ENCODE results near the gene ZNF774. TPM values are rescaled to one million over a fixed set of nuclear protein-coding genes. Genes with fewer than 3 reads are reported as not detected.

The ZNF774 gene
- total RNA-seq, 3 donors from 2014 or later, result 11.8 to 17.8 (median 15.4) TPM

- TF ChIP-seq CTCF (IDR thresholded peaks at IDR 0.05), result no peak
- no peaks in the 10 kb centered on the region for H3K9me3 ChIP-seq
- ATAC-seq, result no peak
- DNase-seq, result no peak
- intact Hi-C loops (cut with DNase I, micrococcal nuclease), result no loop called here
- peaks cover 20% of the 10 kb centered on the region for H3K4me1 ChIP-seq (ENCODE audit: low read depth)
- no peak overlapping the region for H3K4me3 ChIP-seq
- H3K36me3 ChIP-seq (ENCODE audit: low read depth), result no peaks in the 10 kb centered on the region
Observed at GRCh38 chr15:90367576-90367975, 15.5 kb downstream of the ZNF774 start.

GRCh38 chr15:90375071-90375470 lies 23.0 kb downstream of the ZNF774 start:
- intact Hi-C loops (cut with DNase I, micrococcal nuclease), result no loop called here
- TF ChIP-seq CTCF (IDR thresholded peaks at IDR 0.05), result no peak
- Histone ChIP-seq H3K4me1 (ENCODE audit: low read depth) (peaks cover 26% of the 10 kb centered on the region), H3K9me3 (peaks cover 8% of the 10 kb centered on the region), H3K4me3 (no peak overlapping the region), H3K36me3 (ENCODE audit: low read depth) (no peaks in the 10 kb centered on the region)
- DNase-seq, result no peak
- ATAC-seq, result no peak

GRCh38 chr15:90376789-90377188 lies 24.7 kb downstream of the ZNF774 start:
- Histone ChIP-seq H3K4me1 (ENCODE audit: low read depth) (peaks cover 16% of the 10 kb centered on the region), H3K36me3 (ENCODE audit: low read depth) (no peaks in the 10 kb centered on the region), H3K4me3 (no peak overlapping the region), H3K9me3 (peaks cover 8% of the 10 kb centered on the region)
- TF ChIP-seq CTCF (IDR thresholded peaks at IDR 0.05), result no peak
- ATAC-seq (peak; percentile 55), DNase-seq (no peak)
- intact Hi-C loops (cut with DNase I, micrococcal nuclease), result no loop called here

- Histone ChIP-seq H3K4me1 (ENCODE audit: low read depth) (peaks cover 7% of the 10 kb centered on the region), H3K9me3 (peaks cover 8% of the 10 kb centered on the region), H3K36me3 (ENCODE audit: low read depth) (no peaks in the 10 kb centered on the region), H3K4me3 (no peak overlapping the region)
- intact Hi-C loops (cut with DNase I, micrococcal nuclease), result no loop called here
- ATAC-seq (no peak), DNase-seq (no peak)
- TF ChIP-seq CTCF (IDR thresholded peaks at IDR 0.05), result no peak
Observed at GRCh38 chr15:90379263-90379662, 27.2 kb downstream of the ZNF774 start.

- no peak for TF ChIP-seq CTCF (IDR thresholded peaks at IDR 0.05)
- peaks cover 7% of the 10 kb centered on the region for H3K4me1 ChIP-seq (ENCODE audit: low read depth)
- DNase-seq (no peak), ATAC-seq (no peak)
- intact Hi-C loops (cut with DNase I, micrococcal nuclease), result no loop called here
- H3K9me3 ChIP-seq, result peaks cover 8% of the 10 kb centered on the region
- H3K4me3 ChIP-seq, result no peak overlapping the region
- H3K36me3 ChIP-seq (ENCODE audit: low read depth), result no peaks in the 10 kb centered on the region
Observed at GRCh38 chr15:90381515-90381914, 29.4 kb downstream of the ZNF774 start.

GRCh38 chr15:90382320-90382719 lies 30.2 kb downstream of the ZNF774 start:
- H3K4me1 ChIP-seq (ENCODE audit: low read depth), result peaks cover 2% of the 10 kb centered on the region

More at GRCh38 chr15:90382320-90382719, 30.2 kb downstream of the ZNF774 start:
- peaks cover 8% of the 10 kb centered on the region for H3K9me3 ChIP-seq
- DNase-seq (no peak), ATAC-seq (no peak)
- intact Hi-C loops (cut with DNase I, micrococcal nuclease), result no loop called here
- H3K4me3 ChIP-seq, result no peak overlapping the region
- H3K36me3 ChIP-seq (ENCODE audit: low read depth), result no peaks in the 10 kb centered on the region
- no peak for TF ChIP-seq CTCF (IDR thresholded peaks at IDR 0.05)

Data from mucosa of descending colon (tissue), 3 donors.